A549 (cell line): Measurements from ENCODE around the gene INPP5J. TPM values are rescaled to one million over a fixed set of nuclear protein-coding genes. Genes with fewer than 3 reads are reported as not detected.

Experiments used
- ATAC-seq, 2 experiments: fragments of 200-7000 bp in 1 of 2; fragments of >200 bp in 1 of 2; cut with Nextera tagmentation in 1 of 2; cut with Tn5 transposase in 1 of 2; 3 replicates each; pipeline versions ENCODE4 v1.8.0 to v1.9.1; 2018 to 2020; ENCODE audit warnings: mild to moderate bottlenecking in 1 of 2, moderate library complexity in 1 of 2
- CTCF ChIA-PET: fragments of 300-600 bp; sonication (Branson Sonifier 250); formaldehyde crosslinking; extraction: SDS; loops from one replicate; lab custom pipeline; 2021; ENCODE audit warnings: antibody characterized with exemption, inconsistent platforms; lab: Yijun Ruan, JAX
- POLR2A ChIA-PET: fragments of 350-600 bp; formaldehyde crosslinking; extraction: SDS; loops from one replicate; lab custom pipeline; 2021; ENCODE audit warnings: antibody characterized with exemption, inconsistent platforms; lab: Yijun Ruan, JAX
- DNase-seq, 2 experiments: peaks; one replicate each; pipeline versions ENCODE4 v3.0.0 to v3.0.0-alpha.2; 2011 to 2016; ENCODE audit warnings: low read depth in 1 of 2, low spot score in 1 of 2
- FAIRE-seq: peaks from 2 replicates; lab custom pipeline; 2011; peaks lifted over from hg19 to GRCh38; lab: Jason Lieb, UNC
- H3K27ac ChIP-seq, 2 experiments: fragments of >200 bp; sonication (Bioruptor Twin); formaldehyde crosslinking; 3 replicates each; pipeline ENCODE4 v1.5.1; 2016 to 2017
- H3K4me1 ChIP-seq: fragments of >200 bp; sonication (Bioruptor Twin); formaldehyde crosslinking; 3 replicates; pipeline ENCODE4 v1.6.1; 2016
- H3K4me2 ChIP-seq: fragments of >200 bp; sonication (Bioruptor Twin); formaldehyde crosslinking; 3 replicates; pipeline ENCODE4 v1.6.1; 2016
- H3K4me3 ChIP-seq: fragments of >200 bp; sonication (Bioruptor Twin); formaldehyde crosslinking; 3 replicates; pipeline ENCODE4 v1.5.1; 2016
- H3K9me3 ChIP-seq: fragments of >200 bp; sonication (Bioruptor Twin); formaldehyde crosslinking; 3 replicates; pipeline ENCODE4 v1.6.1; 2016
- CHD2 ChIP-seq: fragments of 150-350 bp; IDR thresholded peaks from 2 replicates; pipeline ENCODE4 v1.6.1; 2014; ENCODE audit warnings: low read length; ENCODE audit not compliant: partially characterized antibody
- EHF ChIP-seq: fragments of 250-450 bp; sonication (Bioruptor Pico); IDR thresholded peaks from 2 replicates; pipeline ENCODE4 v1.5.0; 2020; ENCODE audit warnings: mild to moderate bottlenecking
- EP300 ChIP-seq, 2 experiments: fragments of >200 bp; sonication (Bioruptor Twin); formaldehyde crosslinking; IDR thresholded peaks; 2 replicates in 1 of 2; 3 replicates in 1 of 2; pipeline ENCODE4 v1.6.1; 2016 to 2017
- ESRRA ChIP-seq: fragments of 150-350 bp; IDR thresholded peaks from 2 replicates; pipeline ENCODE4 v1.6.1; 2014; ENCODE audit warnings: mild to moderate bottlenecking, low read length, borderline replicate concordance
- FOSB ChIP-seq: fragments of 250-450 bp; sonication (Bioruptor Pico); IDR thresholded peaks from 2 replicates; pipeline ENCODE4 v1.5.0; 2020; ENCODE audit warnings: mild to moderate bottlenecking, moderate library complexity
- HOXB13 ChIP-seq: fragments of 250-450 bp; sonication (Bioruptor Pico); IDR thresholded peaks from 2 replicates; pipeline ENCODE4 v1.5.0; 2020; ENCODE audit warnings: low read depth, mild to moderate bottlenecking, moderate library complexity
- JUNB ChIP-seq: fragments of >200 bp; sonication (Bioruptor Twin); formaldehyde crosslinking; IDR thresholded peaks from 2 replicates; pipeline ENCODE4 v1.6.1; 2016
- KDM1A ChIP-seq: fragments of 200-600 bp; sonication (generic); IDR thresholded peaks from 2 replicates; pipeline ENCODE4 v1.6.1; 2016; ENCODE audit warnings: low read depth, mild to moderate bottlenecking
- MAZ ChIP-seq: fragments of 150-350 bp; IDR thresholded peaks from 2 replicates; pipeline ENCODE4 v1.6.1; 2014; ENCODE audit warnings: antibody characterized with exemption, low read depth, low read length, borderline replicate concordance
- MYC ChIP-seq: IDR thresholded peaks from 2 replicates; pipeline ENCODE4 v1.6.1; 2012; ENCODE audit warnings: mild to moderate bottlenecking, inconsistent platforms, low read length, improper control_type of control experiment, borderline replicate concordance
- NPAS2 ChIP-seq: fragments of 250-450 bp; sonication (Bioruptor Pico); IDR thresholded peaks from 2 replicates; pipeline ENCODE4 v1.8.0; 2022; ENCODE audit warnings: mild to moderate bottlenecking, moderate library complexity, borderline replicate concordance
- NR3C1 ChIP-seq: fragments of >200 bp; sonication (Bioruptor Twin); formaldehyde crosslinking; IDR thresholded peaks from 3 replicates; pipeline ENCODE4 v1.6.1; 2017
- PHF8 ChIP-seq: fragments of 200-600 bp; sonication (generic); IDR thresholded peaks from 2 replicates; pipeline ENCODE4 v1.6.1; 2016; ENCODE audit warnings: low read depth, mild to moderate bottlenecking, antibody characterized with exemption, moderate library complexity, borderline replicate concordance
- RAD21 ChIP-seq, 2 experiments: fragments of >200 bp in 1 of 2; sonication (Bioruptor Twin) in 1 of 2; formaldehyde crosslinking in 1 of 2; IDR thresholded peaks in 1 of 2; conservative IDR thresholded peaks in 1 of 2; 2 replicates in 1 of 2; 3 replicates in 1 of 2; pipeline ENCODE4 v1.6.1; 2012 to 2018; ENCODE audit warnings: inconsistent platforms in 1 of 2
- RFX5 ChIP-seq: fragments of 450-650 bp; IDR thresholded peaks from 2 replicates; pipeline ENCODE4 v1.7.1; 2014; ENCODE audit warnings: antibody characterized with exemption, mild to moderate bottlenecking, moderate library complexity
- SREBF2 ChIP-seq: fragments of 450-650 bp; IDR thresholded peaks from 2 replicates; pipeline ENCODE4 v1.6.1; 2014; ENCODE audit warnings: mild to moderate bottlenecking, moderate library complexity
- TFCP2L1 ChIP-seq: fragments of 250-450 bp; sonication (Bioruptor Pico); IDR thresholded peaks from 2 replicates; pipeline ENCODE4 v1.5.0; 2021; ENCODE audit warnings: mild to moderate bottlenecking
- ZFP36 ChIP-seq: fragments of 450-650 bp; IDR thresholded peaks from 2 replicates; pipeline ENCODE4 v1.6.1; 2014; ENCODE audit warnings: borderline replicate concordance; ENCODE audit not compliant: partially characterized antibody
- ZNF302 ChIP-seq: fragments of 250-450 bp; sonication (Bioruptor Pico); IDR thresholded peaks from 2 replicates; pipeline ENCODE4 v1.9.0; 2021; ENCODE audit warnings: inconsistent platforms, mild to moderate bottlenecking, moderate library complexity
- WGBS: methylation state at CpG from one replicate; pipeline ENCODE4 v1.1.6; 2017; ENCODE audit errors: missing lambda C conversion rate; 5-methylcytosine and 5-hydroxymethylcytosine counted together
- polyA plus RNA-seq, 4 experiments: library from polyadenylated mRNA; depleted of rRNA in 3 of 4; stranded (reverse); fragments of >200 nt; fragmentation: RNase III in 1 of 4; extraction: RNeasy Plus Mini Kit Qiagen cat#74134 plus additional on column Dnase treatment in 1 of 4; gene quantifications; 2 replicates in 3 of 4; 3 replicates in 1 of 4; pipeline ENCODE4 v1.2.3, GENCODE V29; 2011 to 2017
- TF ChIP-seq, protein P1 (sequence below): IDR thresholded peaks from 2 replicates; pipeline ENCODE4 v1.6.1; 2012
- TF ChIP-seq, protein P2 (sequence below): IDR thresholded peaks from 2 replicates; pipeline ENCODE4 v1.6.1; 2012
- TF ChIP-seq, protein P3 (sequence below): fragments of 150-350 bp; IDR thresholded peaks from 2 replicates; pipeline ENCODE4 v1.6.1; 2014; ENCODE audit warnings: low read depth, mild to moderate bottlenecking, low read length
- TF ChIP-seq, protein P4 (sequence below): IDR thresholded peaks from 2 replicates; pipeline ENCODE4 v1.6.1; 2012; ENCODE audit warnings: low read depth, borderline replicate concordance
- TF ChIP-seq, protein P5 (sequence below): fragments of >200 bp; sonication (Bioruptor Twin); formaldehyde crosslinking; IDR thresholded peaks from 3 replicates; pipeline ENCODE4 v1.5.1; 2016

Gene INPP5J
- polyA plus RNA-seq, 2 of the 4 experiments (the other 2 are of a cell fraction): 0.70 to 1.5 TPM

DNA sequence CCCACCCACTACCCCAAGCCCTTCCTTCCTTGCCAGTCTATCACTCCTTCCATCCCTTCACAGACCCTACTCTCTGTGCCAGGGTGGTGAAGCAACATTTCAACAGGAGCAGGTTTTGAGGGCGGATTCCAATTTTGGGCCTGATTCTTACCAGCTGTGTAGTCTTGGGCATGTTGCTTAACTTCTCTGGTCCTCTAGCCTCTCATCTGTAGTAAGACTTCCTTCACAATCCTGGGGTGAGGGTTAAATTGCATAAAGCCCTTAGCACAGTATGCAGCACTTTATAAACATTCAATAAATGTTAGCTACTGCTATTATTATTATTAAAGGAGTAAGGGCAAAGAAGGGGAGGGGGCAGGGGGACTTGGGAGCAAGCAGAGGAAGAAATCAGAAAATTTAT is 32.2 kb downstream of the INPP5J start:
- TF ChIP-seq MAZ (no peak), NPAS2 (CRISPR knock-in tag) (no peak), KDM1A (no peak), EP300 (IDR thresholded peaks at IDR 0.05) (no peak), RAD21 (conservative IDR thresholded peaks at IDR 0.05 in 1 of 2, IDR thresholded peaks at IDR 0.05 in 1 of 2) (no peak), SREBF2 (no peak), TFCP2L1 (CRISPR knock-in tag) (no peak), RFX5 (no peak), ZNF302 (CRISPR knock-in tag) (no peak), CHD2 (no peak), FOSB (CRISPR knock-in tag) (no peak), ESRRA (no peak), ZFP36 (no peak), HOXB13 (CRISPR knock-in tag) (no peak), MYC (no peak)
- TF ChIP-seq, protein P1, sequence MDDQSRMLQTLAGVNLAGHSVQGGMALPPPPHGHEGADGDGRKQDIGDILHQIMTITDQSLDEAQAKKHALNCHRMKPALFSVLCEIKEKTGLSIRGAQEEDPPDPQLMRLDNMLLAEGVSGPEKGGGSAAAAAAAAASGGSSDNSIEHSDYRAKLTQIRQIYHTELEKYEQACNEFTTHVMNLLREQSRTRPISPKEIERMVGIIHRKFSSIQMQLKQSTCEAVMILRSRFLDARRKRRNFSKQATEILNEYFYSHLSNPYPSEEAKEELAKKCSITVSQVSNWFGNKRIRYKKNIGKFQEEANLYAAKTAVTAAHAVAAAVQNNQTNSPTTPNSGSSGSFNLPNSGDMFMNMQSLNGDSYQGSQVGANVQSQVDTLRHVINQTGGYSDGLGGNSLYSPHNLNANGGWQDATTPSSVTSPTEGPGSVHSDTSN: no peak
- TF ChIP-seq, protein P2, sequence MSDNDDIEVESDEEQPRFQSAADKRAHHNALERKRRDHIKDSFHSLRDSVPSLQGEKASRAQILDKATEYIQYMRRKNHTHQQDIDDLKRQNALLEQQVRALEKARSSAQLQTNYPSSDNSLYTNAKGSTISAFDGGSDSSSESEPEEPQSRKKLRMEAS: no peak
- TF ChIP-seq, protein P3, sequence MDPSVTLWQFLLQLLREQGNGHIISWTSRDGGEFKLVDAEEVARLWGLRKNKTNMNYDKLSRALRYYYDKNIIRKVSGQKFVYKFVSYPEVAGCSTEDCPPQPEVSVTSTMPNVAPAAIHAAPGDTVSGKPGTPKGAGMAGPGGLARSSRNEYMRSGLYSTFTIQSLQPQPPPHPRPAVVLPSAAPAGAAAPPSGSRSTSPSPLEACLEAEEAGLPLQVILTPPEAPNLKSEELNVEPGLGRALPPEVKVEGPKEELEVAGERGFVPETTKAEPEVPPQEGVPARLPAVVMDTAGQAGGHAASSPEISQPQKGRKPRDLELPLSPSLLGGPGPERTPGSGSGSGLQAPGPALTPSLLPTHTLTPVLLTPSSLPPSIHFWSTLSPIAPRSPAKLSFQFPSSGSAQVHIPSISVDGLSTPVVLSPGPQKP: no peak
- TF ChIP-seq, protein P4, sequence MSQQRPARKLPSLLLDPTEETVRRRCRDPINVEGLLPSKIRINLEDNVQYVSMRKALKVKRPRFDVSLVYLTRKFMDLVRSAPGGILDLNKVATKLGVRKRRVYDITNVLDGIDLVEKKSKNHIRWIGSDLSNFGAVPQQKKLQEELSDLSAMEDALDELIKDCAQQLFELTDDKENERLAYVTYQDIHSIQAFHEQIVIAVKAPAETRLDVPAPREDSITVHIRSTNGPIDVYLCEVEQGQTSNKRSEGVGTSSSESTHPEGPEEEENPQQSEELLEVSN: no peak
- TF ChIP-seq, protein P5, sequence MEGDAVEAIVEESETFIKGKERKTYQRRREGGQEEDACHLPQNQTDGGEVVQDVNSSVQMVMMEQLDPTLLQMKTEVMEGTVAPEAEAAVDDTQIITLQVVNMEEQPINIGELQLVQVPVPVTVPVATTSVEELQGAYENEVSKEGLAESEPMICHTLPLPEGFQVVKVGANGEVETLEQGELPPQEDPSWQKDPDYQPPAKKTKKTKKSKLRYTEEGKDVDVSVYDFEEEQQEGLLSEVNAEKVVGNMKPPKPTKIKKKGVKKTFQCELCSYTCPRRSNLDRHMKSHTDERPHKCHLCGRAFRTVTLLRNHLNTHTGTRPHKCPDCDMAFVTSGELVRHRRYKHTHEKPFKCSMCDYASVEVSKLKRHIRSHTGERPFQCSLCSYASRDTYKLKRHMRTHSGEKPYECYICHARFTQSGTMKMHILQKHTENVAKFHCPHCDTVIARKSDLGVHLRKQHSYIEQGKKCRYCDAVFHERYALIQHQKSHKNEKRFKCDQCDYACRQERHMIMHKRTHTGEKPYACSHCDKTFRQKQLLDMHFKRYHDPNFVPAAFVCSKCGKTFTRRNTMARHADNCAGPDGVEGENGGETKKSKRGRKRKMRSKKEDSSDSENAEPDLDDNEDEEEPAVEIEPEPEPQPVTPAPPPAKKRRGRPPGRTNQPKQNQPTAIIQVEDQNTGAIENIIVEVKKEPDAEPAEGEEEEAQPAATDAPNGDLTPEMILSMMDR: no peak
- TF ChIP-seq, all 56 proteins: peak for 0
- WGBS: 88% methylated on average over 1 of the region's 1 CpG
- DNase-seq (no peak), FAIRE-seq (no peak), ATAC-seq (no peak)
- CTCF ChIA-PET: interaction anchor here (1.0 to 6.6 kb wide), 4 partner anchors 13 to 77 kb away, joined by 3 to 50 read pairs (median 4); partner anchors contain the start of gene SELENOM
- Histone ChIP-seq H3K4me1 (no peaks in the 10 kb centered on the region), H3K4me3 (no peak overlapping the region), H3K9me3 (no peaks in the 10 kb centered on the region), H3K4me2 (no peak overlapping the region), H3K27ac (no peak overlapping the region)
- POLR2A ChIA-PET: no interaction called here

DNA sequence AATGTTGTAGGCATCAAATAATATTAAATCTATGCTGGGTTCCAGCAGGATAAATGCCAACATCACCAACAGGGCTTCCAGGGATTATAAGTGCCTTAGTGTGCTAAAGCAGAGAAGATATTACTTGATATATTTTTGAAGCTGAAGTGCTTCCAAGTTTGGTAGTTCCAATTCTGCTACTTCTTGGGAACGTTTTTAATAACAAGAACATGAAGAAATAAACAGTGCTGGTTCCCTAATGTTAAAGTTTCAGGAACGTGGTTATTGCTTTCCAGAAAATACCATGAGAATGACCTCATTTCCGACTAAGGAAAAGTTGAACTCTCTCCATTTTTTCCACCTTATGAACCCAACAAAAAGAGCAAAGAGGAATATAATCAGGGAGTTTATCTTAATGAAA is 32.7 kb downstream of the INPP5J start:
- ChIA-PET CTCF (interaction anchor here (1.3 to 6.6 kb wide), 3 partner anchors 13 to 56 kb away, joined by 4 to 50 read pairs (median 4); partner anchors contain the start of gene SELENOM), POLR2A (no interaction called here)
- Histone ChIP-seq H3K4me3 (no peak overlapping the region), H3K27ac (no peak overlapping the region), H3K4me2 (no peak overlapping the region)
- no peak for ATAC-seq
- no peak for TF ChIP-seq SREBF2
- no peak for TF ChIP-seq EHF (CRISPR knock-in tag)
- no peak for TF ChIP-seq JUNB
- TF ChIP-seq ESRRA: no peak
- TF ChIP-seq PHF8: no peak
- TF ChIP-seq, protein P1: no peak
- no peak for TF ChIP-seq NR3C1
- TF ChIP-seq, all 56 proteins: peak for 0
- 18% methylated on average over 3 of the region's 3 CpGs for WGBS
- no peaks in the 10 kb centered on the region for H3K4me1 ChIP-seq
- DNase-seq (no peak), FAIRE-seq (no peak)
- no peaks in the 10 kb centered on the region for H3K9me3 ChIP-seq
